ENCODE data around the gene BYSL.

DNA sequence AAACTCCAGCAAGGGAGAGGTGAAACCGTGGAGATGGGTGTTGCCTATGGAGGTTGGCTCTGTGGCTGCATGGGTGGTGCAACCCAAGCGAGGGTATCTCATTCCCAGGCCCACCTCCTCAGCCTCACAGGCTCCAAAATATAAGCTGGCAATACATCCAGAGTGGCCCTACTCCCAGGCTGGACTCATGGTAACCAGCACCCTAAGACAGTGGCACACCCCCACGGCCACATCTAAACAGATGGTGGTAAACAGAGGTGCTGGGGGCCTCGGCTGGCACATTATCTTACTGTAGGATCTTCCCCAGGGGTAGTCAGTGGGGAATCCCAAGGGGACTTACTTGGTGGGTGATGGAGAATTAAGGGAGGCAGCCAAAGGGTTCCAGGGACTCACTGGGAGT, 54.0 kb downstream of the BYSL start:
- TF ChIP-seq POLR2A (IDR thresholded peaks at IDR 0.05; ENCODE audit: low read length): no peak
- TF ChIP-seq GATA1 (IDR thresholded peaks at IDR 0.05; ENCODE audit: low read depth, low read length): no peak
